HepG2 (cell line): Measurements from ENCODE around the gene ACP1. TPM values are rescaled to one million over a fixed set of nuclear protein-coding genes. Genes with fewer than 3 reads are reported as not detected.

Experiments
- AKAP8 ChIP-seq: sonication (generic); formaldehyde crosslinking; IDR thresholded peaks from 2 replicates; pipeline ENCODE4 v1.5.1; 2020; ENCODE audit warnings: mild to moderate bottlenecking, missing genetic modification reagents
- ATAD3A ChIP-seq: sonication (generic); formaldehyde crosslinking; IDR thresholded peaks from 2 replicates; pipeline ENCODE4 v1.4.0; 2020; ENCODE audit warnings: missing genetic modification reagents
- DR1 ChIP-seq: sonication (generic); formaldehyde crosslinking; IDR thresholded peaks from 2 replicates; pipeline ENCODE4 v1.8.0; 2021; ENCODE audit warnings: mild to moderate bottlenecking, missing genetic modification reagents, inconsistent platforms
- GTF2F1 ChIP-seq: fragments of 150-350 bp; IDR thresholded peaks from 2 replicates; pipeline ENCODE4 v1.6.1; 2014; ENCODE audit warnings: low read length
- KLF16 ChIP-seq, 2 experiments: sonication (generic) in 1 of 2; formaldehyde crosslinking in 1 of 2; IDR thresholded peaks; 2 replicates each; pipeline versions ENCODE4 v1.6.1 to v1.8.0; 2016 to 2023; ENCODE audit warnings: missing genetic modification reagents in 2 of 2, missing compliant biosample characterization in 1 of 2
- RFXAP ChIP-seq: sonication (generic); formaldehyde crosslinking; IDR thresholded peaks from 2 replicates; pipeline ENCODE4 v1.4.0; 2020; ENCODE audit warnings: missing genetic modification reagents, borderline replicate concordance
- STAT5B ChIP-seq: sonication (generic); formaldehyde crosslinking; IDR thresholded peaks from 2 replicates; pipeline ENCODE4 v1.4.0; 2020; ENCODE audit warnings: missing genetic modification reagents
- ZFP36 ChIP-seq: fragments of 150-350 bp; IDR thresholded peaks from 2 replicates; pipeline ENCODE4 v1.6.1; 2018; ENCODE audit warnings: borderline replicate concordance, low read length, low read depth; ENCODE audit not compliant: partially characterized antibody
- ZFP90 ChIP-seq: sonication (generic); formaldehyde crosslinking; IDR thresholded peaks from 2 replicates; pipeline ENCODE4 v1.8.0; 2022; ENCODE audit warnings: missing genetic modification reagents, mild to moderate bottlenecking, inconsistent platforms, borderline replicate concordance
- ZNF143 ChIP-seq: sonication (generic); formaldehyde crosslinking; IDR thresholded peaks from 2 replicates; pipeline ENCODE4 v1.4.0; 2020; ENCODE audit warnings: missing genetic modification reagents
- ZNF383 ChIP-seq: sonication (generic); formaldehyde crosslinking; IDR thresholded peaks from 2 replicates; pipeline ENCODE4 v1.4.0; 2020; ENCODE audit warnings: missing genetic modification reagents, mild to moderate bottlenecking, borderline replicate concordance
- ZNF558 ChIP-seq: sonication (generic); formaldehyde crosslinking; IDR thresholded peaks from 2 replicates; pipeline ENCODE4 v1.9.0; 2022; ENCODE audit warnings: mild to moderate bottlenecking, missing genetic modification reagents, borderline replicate concordance
- ZNF562 ChIP-seq: sonication (generic); formaldehyde crosslinking; IDR thresholded peaks from 2 replicates; pipeline ENCODE4 v1.8.0; 2022; ENCODE audit warnings: missing genetic modification reagents, borderline replicate concordance
- ZNF619 ChIP-seq: sonication (generic); formaldehyde crosslinking; IDR thresholded peaks from 2 replicates; pipeline ENCODE4 v1.4.0; 2020; ENCODE audit warnings: mild to moderate bottlenecking, missing genetic modification reagents
- ZNF7 ChIP-seq: IDR thresholded peaks from 2 replicates; pipeline ENCODE4 v1.6.1; 2016; ENCODE audit warnings: missing biosample characterization, missing genetic modification reagents
- ZNF75D ChIP-seq: sonication (generic); formaldehyde crosslinking; IDR thresholded peaks from 2 replicates; pipeline ENCODE4 v1.8.1; 2023; ENCODE audit warnings: missing genetic modification reagents, mild to moderate bottlenecking, borderline replicate concordance
- ZSCAN12 ChIP-seq: sonication (generic); formaldehyde crosslinking; IDR thresholded peaks from 2 replicates; pipeline ENCODE4 v1.9.0; 2021; ENCODE audit warnings: mild to moderate bottlenecking, missing genetic modification reagents
- polyA plus RNA-seq, 8 experiments: library from polyadenylated mRNA; depleted of rRNA in 3 of 8; stranded (reverse) in 7 of 8; unstranded in 1 of 8; fragments of >200 nt; fragmentation: Illumina TruSeq in 4 of 8; extraction: Trizol in 4 of 8; gene quantifications; 2 replicates each; pipeline versions ENCODE4 v1.2.1 to v1.2.3, GENCODE V29; 2011 to 2016; ENCODE audit warnings: low read depth in 4 of 8, missing spikeins in 1 of 8, mixed read lengths in 1 of 8; ENCODE audit not compliant: insufficient read depth in 1 of 8
- total RNA-seq, 5 experiments: library from RNA; depleted of rRNA; stranded (reverse); fragments of >200 nt; fragmentation: Illumina TruSeq; extraction: Trizol; gene quantifications; 2 replicates each; pipeline ENCODE4 v1.2.3, GENCODE V29; 2016; ENCODE audit warnings: low read depth in 1 of 5
- TF ChIP-seq, protein P1 (sequence below): sonication (generic); formaldehyde crosslinking; IDR thresholded peaks from 2 replicates; pipeline ENCODE4 v1.5.1; 2020; ENCODE audit warnings: mild to moderate bottlenecking, missing genetic modification reagents, moderate library complexity
- TF ChIP-seq, protein P2 (sequence below): sonication (generic); formaldehyde crosslinking; IDR thresholded peaks from 2 replicates; pipeline ENCODE4 v1.4.0; 2020; ENCODE audit warnings: missing genetic modification reagents
- TF ChIP-seq, protein P3 (sequence below): IDR thresholded peaks from 2 replicates; pipeline ENCODE4 v1.6.1; 2018; ENCODE audit warnings: missing genetic modification reagents
- TF ChIP-seq, protein P4 (sequence below): sonication (generic); formaldehyde crosslinking; IDR thresholded peaks from 2 replicates; pipeline ENCODE4 v1.8.1; 2023; ENCODE audit warnings: mild to moderate bottlenecking, inconsistent platforms, moderate library complexity, missing genetic modification reagents, borderline replicate concordance

ACP1 gene
- total and polyA plus RNA-seq, 2 of the 13 experiments (the other 11 are each of a cell fraction or from before 2014, with no cell fraction given): 246 to 348 TPM

DNA sequence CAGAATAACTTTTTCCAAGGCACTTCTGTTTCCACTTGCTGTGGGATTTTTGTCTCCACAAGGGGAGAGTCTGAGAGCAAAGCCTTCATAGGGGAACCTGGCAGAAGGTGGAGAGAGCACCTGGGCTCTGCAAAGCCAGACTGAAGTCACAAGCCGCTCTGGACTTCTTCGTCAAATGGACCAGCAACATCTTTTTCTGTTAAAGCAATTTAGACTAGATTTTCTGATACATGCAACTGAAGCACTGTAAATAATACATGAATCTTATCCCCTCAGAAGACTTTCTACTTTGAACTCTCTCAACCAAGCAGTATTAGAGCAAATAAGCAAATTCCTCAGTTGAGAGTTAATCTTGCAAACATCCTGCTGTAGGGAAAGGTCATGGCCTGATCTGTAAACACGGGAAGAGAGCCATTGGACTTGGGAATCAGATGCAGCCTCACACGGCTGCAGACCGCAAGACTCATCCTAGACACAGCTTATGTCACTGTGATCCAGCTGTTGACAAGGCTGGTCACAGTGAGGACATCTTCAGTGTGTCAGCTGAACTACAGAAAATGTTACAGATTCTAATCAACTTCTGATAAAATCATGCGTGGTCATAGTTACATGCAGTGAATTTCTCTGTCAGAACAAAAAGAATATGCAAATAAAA, 4.1 kb upstream of the ACP1 start (continued):
- TF ChIP-seq, protein P1, sequence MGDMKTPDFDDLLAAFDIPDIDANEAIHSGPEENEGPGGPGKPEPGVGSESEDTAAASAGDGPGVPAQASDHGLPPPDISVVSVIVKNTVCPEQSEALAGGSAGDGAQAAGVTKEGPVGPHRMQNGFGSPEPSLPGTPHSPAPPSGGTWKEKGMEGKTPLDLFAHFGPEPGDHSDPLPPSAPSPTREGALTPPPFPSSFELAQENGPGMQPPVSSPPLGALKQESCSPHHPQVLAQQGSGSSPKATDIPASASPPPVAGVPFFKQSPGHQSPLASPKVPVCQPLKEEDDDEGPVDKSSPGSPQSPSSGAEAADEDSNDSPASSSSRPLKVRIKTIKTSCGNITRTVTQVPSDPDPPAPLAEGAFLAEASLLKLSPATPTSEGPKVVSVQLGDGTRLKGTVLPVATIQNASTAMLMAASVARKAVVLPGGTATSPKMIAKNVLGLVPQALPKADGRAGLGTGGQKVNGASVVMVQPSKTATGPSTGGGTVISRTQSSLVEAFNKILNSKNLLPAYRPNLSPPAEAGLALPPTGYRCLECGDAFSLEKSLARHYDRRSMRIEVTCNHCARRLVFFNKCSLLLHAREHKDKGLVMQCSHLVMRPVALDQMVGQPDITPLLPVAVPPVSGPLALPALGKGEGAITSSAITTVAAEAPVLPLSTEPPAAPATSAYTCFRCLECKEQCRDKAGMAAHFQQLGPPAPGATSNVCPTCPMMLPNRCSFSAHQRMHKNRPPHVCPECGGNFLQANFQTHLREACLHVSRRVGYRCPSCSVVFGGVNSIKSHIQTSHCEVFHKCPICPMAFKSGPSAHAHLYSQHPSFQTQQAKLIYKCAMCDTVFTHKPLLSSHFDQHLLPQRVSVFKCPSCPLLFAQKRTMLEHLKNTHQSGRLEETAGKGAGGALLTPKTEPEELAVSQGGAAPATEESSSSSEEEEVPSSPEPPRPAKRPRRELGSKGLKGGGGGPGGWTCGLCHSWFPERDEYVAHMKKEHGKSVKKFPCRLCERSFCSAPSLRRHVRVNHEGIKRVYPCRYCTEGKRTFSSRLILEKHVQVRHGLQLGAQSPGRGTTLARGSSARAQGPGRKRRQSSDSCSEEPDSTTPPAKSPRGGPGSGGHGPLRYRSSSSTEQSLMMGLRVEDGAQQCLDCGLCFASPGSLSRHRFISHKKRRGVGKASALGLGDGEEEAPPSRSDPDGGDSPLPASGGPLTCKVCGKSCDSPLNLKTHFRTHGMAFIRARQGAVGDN (CRISPR knock-in tag): no peak
- TF ChIP-seq ZNF562 (CRISPR knock-in tag): no peak
- TF ChIP-seq, protein P2, sequence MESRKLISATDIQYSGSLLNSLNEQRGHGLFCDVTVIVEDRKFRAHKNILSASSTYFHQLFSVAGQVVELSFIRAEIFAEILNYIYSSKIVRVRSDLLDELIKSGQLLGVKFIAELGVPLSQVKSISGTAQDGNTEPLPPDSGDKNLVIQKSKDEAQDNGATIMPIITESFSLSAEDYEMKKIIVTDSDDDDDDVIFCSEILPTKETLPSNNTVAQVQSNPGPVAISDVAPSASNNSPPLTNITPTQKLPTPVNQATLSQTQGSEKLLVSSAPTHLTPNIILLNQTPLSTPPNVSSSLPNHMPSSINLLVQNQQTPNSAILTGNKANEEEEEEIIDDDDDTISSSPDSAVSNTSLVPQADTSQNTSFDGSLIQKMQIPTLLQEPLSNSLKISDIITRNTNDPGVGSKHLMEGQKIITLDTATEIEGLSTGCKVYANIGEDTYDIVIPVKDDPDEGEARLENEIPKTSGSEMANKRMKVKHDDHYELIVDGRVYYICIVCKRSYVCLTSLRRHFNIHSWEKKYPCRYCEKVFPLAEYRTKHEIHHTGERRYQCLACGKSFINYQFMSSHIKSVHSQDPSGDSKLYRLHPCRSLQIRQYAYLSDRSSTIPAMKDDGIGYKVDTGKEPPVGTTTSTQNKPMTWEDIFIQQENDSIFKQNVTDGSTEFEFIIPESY (CRISPR knock-in tag): peak; percentile 90
- TF ChIP-seq AKAP8 (CRISPR knock-in tag): peak; percentile 98; the same call in 1 of the 2 replicates
- peak; percentile 97 for TF ChIP-seq RFXAP (CRISPR knock-in tag)
- TF ChIP-seq GTF2F1: no peak
- TF ChIP-seq KLF16 (CRISPR knock-in tag; IDR thresholded peaks at IDR 0.05): peak in 1 of 2 experiments; percentile 99; a peak in 2 of 4 replicates
- TF ChIP-seq, protein P3, sequence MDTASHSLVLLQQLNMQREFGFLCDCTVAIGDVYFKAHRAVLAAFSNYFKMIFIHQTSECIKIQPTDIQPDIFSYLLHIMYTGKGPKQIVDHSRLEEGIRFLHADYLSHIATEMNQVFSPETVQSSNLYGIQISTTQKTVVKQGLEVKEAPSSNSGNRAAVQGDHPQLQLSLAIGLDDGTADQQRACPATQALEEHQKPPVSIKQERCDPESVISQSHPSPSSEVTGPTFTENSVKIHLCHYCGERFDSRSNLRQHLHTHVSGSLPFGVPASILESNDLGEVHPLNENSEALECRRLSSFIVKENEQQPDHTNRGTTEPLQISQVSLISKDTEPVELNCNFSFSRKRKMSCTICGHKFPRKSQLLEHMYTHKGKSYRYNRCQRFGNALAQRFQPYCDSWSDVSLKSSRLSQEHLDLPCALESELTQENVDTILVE: peak; percentile 95
- TF ChIP-seq ZNF619 (CRISPR knock-in tag): peak; percentile 67; the same call in 1 of the 2 replicates
- no peak for TF ChIP-seq ZNF75D
- TF ChIP-seq ZNF558 (CRISPR knock-in tag): no peak; the same call in 1 of the 2 replicates
- no peak for TF ChIP-seq ZNF383
- no peak for TF ChIP-seq ATAD3A
- TF ChIP-seq ZNF143 (CRISPR knock-in tag): no peak
- TF ChIP-seq ZNF7: peak; percentile 12; the same call in 1 of the 2 replicates
- TF ChIP-seq, protein P4, sequence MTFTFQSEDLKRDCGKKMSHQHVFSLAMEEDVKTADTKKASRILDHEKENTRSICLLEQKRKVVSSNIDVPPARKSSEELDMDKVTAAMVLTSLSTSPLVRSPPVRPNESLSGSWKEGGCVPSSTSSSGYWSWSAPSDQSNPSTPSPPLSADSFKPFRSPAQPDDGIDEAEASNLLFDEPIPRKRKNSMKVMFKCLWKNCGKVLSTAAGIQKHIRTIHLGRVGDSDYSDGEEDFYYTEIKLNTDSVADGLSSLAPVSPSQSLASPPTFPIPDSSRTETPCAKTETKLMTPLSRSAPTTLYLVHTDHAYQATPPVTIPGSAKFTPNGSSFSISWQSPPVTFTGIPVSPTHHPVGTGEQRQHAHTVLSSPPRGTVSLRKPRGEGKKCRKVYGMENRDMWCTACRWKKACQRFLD (CRISPR knock-in tag): no peak
- TF ChIP-seq ZFP36: no peak
- peak; percentile 98 for TF ChIP-seq STAT5B
- TF ChIP-seq ZSCAN12 (CRISPR knock-in tag): peak; percentile 57; the same call in 1 of the 2 replicates
- TF ChIP-seq ZFP90 (CRISPR knock-in tag): no peak
- TF ChIP-seq DR1 (CRISPR knock-in tag): 0 out of 2 replicates have a peak, but pooled peaks have one; percentile 40
